ENCODE data around the gene ARF4. TPM values are rescaled to one million over a fixed set of nuclear protein-coding genes. Genes with fewer than 3 reads are reported as not detected.

Gene ARF4
- total and polyA plus RNA-seq, 10 of the 15 experiments (the other 5 are each of a cell fraction or from before 2014, with no cell fraction given), result 66.2 to 283 (median 128) TPM

DNA sequence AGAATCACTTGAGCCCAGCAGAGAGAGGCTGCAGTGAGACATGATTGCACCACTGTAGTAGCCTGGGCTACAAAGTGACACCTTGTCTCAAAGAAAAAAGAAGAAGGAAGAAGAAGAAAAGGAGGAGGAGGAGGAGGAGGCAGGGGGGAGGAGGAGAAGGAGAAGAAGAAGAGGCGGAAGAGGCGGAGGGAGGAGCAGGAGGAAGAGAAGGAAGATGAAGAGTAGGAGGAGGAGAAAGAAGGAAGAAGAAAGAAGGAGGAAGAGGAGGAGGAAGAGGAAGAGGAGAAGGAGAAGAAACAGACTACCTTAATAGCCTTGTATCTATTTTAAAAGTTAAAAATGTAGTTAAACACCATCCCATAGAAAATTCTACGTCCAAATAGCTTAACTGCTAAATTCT is 19.1 kb upstream of the ARF4 start:
- Histone ChIP-seq H3K9ac (ENCODE audit: control insufficient read depth, insufficient read depth, low read length) (no peak overlapping the region), H3K27me3 (replicated peaks in 1 of 2; ENCODE audit: control insufficient read depth in 2 of 2, insufficient read depth in 2 of 2, low read length in 1 of 2) (no peaks in the 10 kb centered on the region), H3K4me2 (ENCODE audit: control insufficient read depth, insufficient read depth) (no peak overlapping the region), H4K20me1 (ENCODE audit: control insufficient read depth, insufficient read depth) (no peaks in the 10 kb centered on the region), H3K4me3 (no peak overlapping the region), H3K79me2 (ENCODE audit: control insufficient read depth, insufficient read depth, low read length) (no peaks in the 10 kb centered on the region), H3K9me3 (replicated peaks; ENCODE audit: control insufficient read depth, insufficient read depth, low read length) (no peaks in the 10 kb centered on the region), H3K27ac (ENCODE audit: control insufficient read depth, insufficient read depth) (no peak overlapping the region), H3K36me3 (ENCODE audit: control insufficient read depth in 2 of 2, insufficient read depth in 2 of 2, low read length in 1 of 2) (no peaks in the 10 kb centered on the region), H3K4me1 (ENCODE audit: control insufficient read depth, insufficient read depth, low read length) (no peaks in the 10 kb centered on the region), H2AFZ (ENCODE audit: control insufficient read depth, low read depth, low read length) (no peak overlapping the region)
- ChIA-PET CTCF (no interaction called here), RAD21 (ENCODE audit: unreplicated experiment) (no interaction called here), SMC1A (ENCODE audit: uncharacterized antibody, unreplicated experiment) (no interaction called here), POLR2A (interaction anchor here (1.6 kb wide), 1 partner anchor 14 kb away, joined by 3 read pairs; no protein-coding TSS in a partner anchor)
- ATAC-seq, result no peak
- FAIRE-seq, result no peak
- TF ChIP-seq, protein P1, sequence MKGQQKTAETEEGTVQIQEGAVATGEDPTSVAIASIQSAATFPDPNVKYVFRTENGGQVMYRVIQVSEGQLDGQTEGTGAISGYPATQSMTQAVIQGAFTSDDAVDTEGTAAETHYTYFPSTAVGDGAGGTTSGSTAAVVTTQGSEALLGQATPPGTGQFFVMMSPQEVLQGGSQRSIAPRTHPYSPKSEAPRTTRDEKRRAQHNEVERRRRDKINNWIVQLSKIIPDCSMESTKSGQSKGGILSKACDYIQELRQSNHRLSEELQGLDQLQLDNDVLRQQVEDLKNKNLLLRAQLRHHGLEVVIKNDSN (IDR thresholded peaks at IDR 0.05; ENCODE audit: borderline replicate concordance, extremely low read length, insufficient read depth, low read depth, low read length), result no peak
- no peak for TF ChIP-seq BMI1 (IDR thresholded peaks at IDR 0.05; ENCODE audit: borderline replicate concordance)
- no peak for TF ChIP-seq SMARCA5 (IDR thresholded peaks at IDR 0.05)
- no peak for TF ChIP-seq RAD21 (IDR thresholded peaks at IDR 0.05; ENCODE audit: insufficient read depth, low read depth, low read length)
- no peak for TF ChIP-seq TCF12 (IDR thresholded peaks at IDR 0.05; ENCODE audit: low read depth, low read length)
- TF ChIP-seq RUNX3 (IDR thresholded peaks at IDR 0.05; ENCODE audit: low read length), result no peak
- TF ChIP-seq ATF3 (IDR thresholded peaks at IDR 0.05; ENCODE audit: borderline replicate concordance, extremely low read depth, low read depth, low read length), result no peak
- TF ChIP-seq MEF2A (IDR thresholded peaks at IDR 0.05; ENCODE audit: insufficient read depth, low read depth, low read length), result no peak
- TF ChIP-seq FOXM1 (IDR thresholded peaks at IDR 0.05; ENCODE audit: low read depth, low read length), result no peak
- TF ChIP-seq, protein P2, sequence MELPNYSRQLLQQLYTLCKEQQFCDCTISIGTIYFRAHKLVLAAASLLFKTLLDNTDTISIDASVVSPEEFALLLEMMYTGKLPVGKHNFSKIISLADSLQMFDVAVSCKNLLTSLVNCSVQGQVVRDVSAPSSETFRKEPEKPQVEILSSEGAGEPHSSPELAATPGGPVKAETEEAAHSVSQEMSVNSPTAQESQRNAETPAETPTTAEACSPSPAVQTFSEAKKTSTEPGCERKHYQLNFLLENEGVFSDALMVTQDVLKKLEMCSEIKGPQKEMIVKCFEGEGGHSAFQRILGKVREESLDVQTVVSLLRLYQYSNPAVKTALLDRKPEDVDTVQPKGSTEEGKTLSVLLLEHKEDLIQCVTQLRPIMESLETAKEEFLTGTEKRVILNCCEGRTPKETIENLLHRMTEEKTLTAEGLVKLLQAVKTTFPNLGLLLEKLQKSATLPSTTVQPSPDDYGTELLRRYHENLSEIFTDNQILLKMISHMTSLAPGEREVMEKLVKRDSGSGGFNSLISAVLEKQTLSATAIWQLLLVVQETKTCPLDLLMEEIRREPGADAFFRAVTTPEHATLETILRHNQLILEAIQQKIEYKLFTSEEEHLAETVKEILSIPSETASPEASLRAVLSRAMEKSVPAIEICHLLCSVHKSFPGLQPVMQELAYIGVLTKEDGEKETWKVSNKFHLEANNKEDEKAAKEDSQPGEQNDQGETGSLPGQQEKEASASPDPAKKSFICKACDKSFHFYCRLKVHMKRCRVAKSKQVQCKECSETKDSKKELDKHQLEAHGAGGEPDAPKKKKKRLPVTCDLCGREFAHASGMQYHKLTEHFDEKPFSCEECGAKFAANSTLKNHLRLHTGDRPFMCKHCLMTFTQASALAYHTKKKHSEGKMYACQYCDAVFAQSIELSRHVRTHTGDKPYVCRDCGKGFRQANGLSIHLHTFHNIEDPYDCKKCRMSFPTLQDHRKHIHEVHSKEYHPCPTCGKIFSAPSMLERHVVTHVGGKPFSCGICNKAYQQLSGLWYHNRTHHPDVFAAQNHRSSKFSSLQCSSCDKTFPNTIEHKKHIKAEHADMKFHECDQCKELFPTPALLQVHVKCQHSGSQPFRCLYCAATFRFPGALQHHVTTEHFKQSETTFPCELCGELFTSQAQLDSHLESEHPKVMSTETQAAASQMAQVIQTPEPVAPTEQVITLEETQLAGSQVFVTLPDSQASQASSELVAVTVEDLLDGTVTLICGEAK (IDR thresholded peaks at IDR 0.05; ENCODE audit: borderline replicate concordance), result no peak
- TF ChIP-seq MTA2 (IDR thresholded peaks at IDR 0.05; ENCODE audit: low read depth), result no peak
- TF ChIP-seq BHLHE40 (IDR thresholded peaks at IDR 0.05; ENCODE audit: borderline replicate concordance in 1 of 2, low read depth in 2 of 2, low read length in 1 of 2), result no peak
- TF ChIP-seq, protein P3, sequence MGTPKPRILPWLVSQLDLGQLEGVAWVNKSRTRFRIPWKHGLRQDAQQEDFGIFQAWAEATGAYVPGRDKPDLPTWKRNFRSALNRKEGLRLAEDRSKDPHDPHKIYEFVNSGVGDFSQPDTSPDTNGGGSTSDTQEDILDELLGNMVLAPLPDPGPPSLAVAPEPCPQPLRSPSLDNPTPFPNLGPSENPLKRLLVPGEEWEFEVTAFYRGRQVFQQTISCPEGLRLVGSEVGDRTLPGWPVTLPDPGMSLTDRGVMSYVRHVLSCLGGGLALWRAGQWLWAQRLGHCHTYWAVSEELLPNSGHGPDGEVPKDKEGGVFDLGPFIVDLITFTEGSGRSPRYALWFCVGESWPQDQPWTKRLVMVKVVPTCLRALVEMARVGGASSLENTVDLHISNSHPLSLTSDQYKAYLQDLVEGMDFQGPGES (IDR thresholded peaks at IDR 0.05), result no peak
- intact Hi-C loops (cut with micrococcal nuclease; ENCODE audit: unreplicated experiment), result no loop called here
- WGBS (ENCODE audit: insufficient coverage, insufficient replicate concordance, low lambda C conversion rate, missing lambda C conversion rate), result 36% methylated on average over 3 of the region's 3 CpGs
- in situ Hi-C loops (cut with MboI), result no loop called here
- DNase-seq (ENCODE audit: low read depth, low spot score), result no peak
- BruUV-seq (replicated peaks), result no TSS peak
